GM12875 (cell line): ENCODE data around the gene CD300LF.

Source experiments
- H3K4me3 ChIP-seq: one replicate; pipeline ENCODE4 v1.5.1; 2011; ENCODE audit warnings: low read depth, low read length, control low read depth
- TF ChIP-seq, protein P1 (sequence below): IDR thresholded peaks from 2 replicates; pipeline ENCODE4 v1.5.1; 2011; ENCODE audit warnings: low read depth, mild to moderate bottlenecking, control low read depth, inconsistent platforms, low read length, moderate library complexity, borderline replicate concordance; ENCODE audit not compliant: insufficient read depth

CD300LF gene

DNA sequence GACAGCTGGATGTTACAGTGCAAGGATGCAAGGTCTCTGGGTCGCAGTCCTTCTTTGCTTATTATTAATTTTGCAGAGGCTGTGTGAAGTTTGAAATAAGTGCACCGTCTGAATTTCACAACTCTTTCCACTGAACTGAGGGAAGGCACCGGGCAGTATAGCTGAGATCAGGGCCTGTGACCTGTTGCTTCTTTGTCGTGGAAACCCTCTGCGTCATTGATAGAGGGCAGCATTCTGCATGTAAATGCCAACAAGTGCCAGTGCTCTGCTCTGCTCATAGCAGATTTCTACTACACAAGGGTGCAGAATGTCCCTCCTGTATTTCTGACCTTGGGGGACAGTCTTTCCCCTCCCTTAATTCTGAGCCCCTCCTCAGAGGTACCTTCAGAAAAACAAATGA, 26.0 kb downstream of the CD300LF start:
- H3K4me3 ChIP-seq = no peak overlapping the region
- TF ChIP-seq, protein P1, sequence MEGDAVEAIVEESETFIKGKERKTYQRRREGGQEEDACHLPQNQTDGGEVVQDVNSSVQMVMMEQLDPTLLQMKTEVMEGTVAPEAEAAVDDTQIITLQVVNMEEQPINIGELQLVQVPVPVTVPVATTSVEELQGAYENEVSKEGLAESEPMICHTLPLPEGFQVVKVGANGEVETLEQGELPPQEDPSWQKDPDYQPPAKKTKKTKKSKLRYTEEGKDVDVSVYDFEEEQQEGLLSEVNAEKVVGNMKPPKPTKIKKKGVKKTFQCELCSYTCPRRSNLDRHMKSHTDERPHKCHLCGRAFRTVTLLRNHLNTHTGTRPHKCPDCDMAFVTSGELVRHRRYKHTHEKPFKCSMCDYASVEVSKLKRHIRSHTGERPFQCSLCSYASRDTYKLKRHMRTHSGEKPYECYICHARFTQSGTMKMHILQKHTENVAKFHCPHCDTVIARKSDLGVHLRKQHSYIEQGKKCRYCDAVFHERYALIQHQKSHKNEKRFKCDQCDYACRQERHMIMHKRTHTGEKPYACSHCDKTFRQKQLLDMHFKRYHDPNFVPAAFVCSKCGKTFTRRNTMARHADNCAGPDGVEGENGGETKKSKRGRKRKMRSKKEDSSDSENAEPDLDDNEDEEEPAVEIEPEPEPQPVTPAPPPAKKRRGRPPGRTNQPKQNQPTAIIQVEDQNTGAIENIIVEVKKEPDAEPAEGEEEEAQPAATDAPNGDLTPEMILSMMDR = no peak

DNA sequence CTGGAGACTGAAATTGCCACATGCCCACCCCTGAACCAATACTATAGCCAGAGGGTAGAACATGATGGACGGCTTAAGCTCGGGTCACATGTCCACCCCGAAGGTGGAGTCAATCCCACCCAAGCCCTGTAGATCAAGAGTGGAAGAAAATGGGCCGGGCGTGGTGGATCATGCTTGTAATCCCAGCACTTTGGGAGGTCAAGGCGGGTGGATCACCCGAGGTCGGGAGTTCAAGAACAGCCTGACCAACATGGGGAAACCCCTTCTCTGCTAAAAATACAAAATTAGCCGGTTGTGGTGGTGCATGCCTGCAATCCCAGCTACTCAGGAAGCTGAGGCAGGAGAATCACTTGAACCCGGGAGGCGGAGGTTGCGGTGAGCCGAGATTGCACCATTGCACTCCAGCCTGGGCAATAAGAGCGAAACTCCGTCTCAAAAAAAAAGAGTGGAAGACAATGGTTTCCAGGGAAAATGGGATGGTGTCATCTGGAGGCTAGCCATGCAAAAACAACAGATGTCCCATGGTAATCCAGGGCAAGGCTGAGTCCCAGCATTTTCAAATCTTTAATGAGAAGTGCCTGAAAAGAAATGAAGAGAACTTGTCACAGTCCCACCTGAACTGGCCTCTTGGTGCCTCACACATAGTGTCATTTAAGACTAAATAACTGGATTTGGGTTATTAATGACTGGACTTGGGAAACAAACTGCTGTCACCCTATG, 30.1 kb downstream of the CD300LF start:
- H3K4me3 ChIP-seq = no peak overlapping the region
- TF ChIP-seq, protein P1 = no peak

DNA sequence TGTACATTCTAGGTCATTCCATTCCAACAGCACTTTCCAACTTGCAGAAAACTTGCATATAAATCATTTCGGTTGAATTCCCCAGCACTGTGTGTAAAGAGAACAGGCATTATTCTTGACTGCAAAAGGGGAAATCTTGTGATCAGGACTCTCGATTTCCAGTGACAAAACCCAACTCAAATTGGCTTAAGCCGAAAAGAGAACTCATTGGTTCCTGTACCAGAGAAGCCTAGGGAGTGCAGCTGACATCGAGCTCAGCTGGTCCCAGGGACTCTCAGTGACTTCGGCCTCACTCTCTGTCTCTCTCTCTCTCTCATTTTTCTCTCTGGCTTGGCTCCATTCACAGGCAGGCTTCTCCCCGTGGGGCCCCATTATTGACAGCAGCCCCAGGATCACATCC, 30.7 kb downstream of the CD300LF start:
- TF ChIP-seq, protein P1 = no peak
- no peak overlapping the region for H3K4me3 ChIP-seq

DNA sequence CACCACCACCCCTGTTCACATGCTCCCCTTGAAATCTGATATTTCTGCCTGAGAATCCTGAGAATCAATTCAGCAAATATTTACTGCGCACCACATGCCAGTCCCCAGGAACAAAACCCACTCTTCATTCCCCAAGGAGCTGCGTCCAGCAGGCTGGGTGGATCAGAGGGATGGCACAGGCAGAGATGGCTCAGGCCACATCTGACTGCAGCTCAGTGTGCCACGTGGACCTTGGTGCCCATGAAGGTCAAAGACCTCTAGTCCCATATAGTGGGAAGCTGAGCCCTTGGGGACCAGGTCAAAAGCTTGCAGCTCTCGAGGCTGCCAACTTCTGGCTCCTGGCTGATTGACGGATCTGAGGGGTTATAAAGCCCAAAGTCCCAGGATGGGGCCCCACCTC, 31.8 kb downstream of the CD300LF start:
- H3K4me3 ChIP-seq = no peak overlapping the region

DNA sequence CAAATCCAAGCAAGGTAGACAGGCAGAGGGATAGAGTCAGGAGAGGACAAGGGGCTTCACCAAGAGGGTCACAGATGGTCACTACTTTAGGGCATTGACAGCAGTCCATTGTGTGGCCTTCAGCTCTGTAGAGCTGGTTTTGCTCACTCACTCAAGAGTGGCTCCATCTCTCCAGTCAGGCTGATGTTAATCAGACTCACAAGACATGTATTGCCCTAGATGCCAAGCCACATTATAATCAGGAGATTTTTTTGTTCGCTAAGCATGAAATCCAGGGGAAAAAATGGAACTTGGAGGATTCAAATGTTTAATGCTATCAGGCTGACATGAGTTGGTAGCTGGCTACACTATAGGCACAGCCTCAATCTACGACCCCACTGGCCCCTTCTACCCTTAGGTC, 32.5 kb downstream of the CD300LF start:
- TF ChIP-seq, protein P1 = no peak
- no peak overlapping the region for H3K4me3 ChIP-seq

More for the DNA sequence above, 31.8 kb downstream of the CD300LF start:
- TF ChIP-seq, protein P1 = no peak

DNA sequence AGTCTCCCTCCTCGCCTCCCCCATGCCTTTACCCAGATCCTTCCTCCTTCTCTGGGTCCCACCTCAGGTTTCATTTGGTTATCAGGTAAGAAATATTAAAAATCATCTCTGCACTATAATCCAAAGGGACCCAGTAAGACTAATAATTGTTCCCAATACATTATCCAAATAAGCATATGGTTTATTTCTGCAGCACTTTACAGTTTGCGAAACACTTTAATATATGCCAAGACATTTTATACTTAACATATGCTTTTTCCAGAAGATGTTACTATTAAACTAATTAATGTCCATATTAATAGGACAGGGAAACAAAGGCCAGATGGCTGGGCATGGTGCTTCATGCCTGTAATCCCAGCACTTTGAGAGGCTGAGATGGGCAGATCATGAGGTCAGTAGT, 33.3 kb downstream of the CD300LF start:
- no peak overlapping the region for H3K4me3 ChIP-seq
- TF ChIP-seq, protein P1 = no peak

DNA sequence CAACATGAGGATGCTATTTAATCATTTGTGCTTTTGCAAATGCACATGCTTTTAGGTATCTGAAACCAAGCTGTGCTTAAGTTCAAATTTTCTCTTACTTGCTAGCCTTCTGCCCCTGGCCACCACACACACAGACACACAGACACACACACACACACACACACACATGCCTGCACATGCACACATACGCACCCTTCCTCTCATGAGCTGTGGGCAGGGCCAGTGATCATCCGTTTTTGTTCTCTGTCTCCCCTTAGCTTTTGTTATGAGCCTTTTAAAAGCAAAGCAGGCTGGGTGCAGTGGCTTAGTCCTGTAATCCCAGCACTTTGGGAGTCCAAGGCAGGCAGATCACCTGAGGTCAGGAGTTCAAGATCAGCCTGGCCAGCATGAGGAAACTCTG, 34.2 kb downstream of the CD300LF start:
- TF ChIP-seq, protein P1 = no peak
- H3K4me3 ChIP-seq = no peak overlapping the region
